Peyer's patch (tissue), 4 donors: ENCODE measurements around the gene KBTBD12. TPM values are rescaled to one million over a fixed set of nuclear protein-coding genes. Genes with fewer than 3 reads are reported as not detected.

Experiments
- DNase-seq, 3 donors: peaks; one replicate each; pipeline ENCODE4 v3.0.0-alpha.2; 2017 to 2019
- H3K27ac ChIP-seq, 4 donors: fragments of 200-600 bp; sonication (generic); one replicate each; pipeline ENCODE4 v1.5.1; 2016 to 2019
- H3K27me3 ChIP-seq, 2 donors: fragments of 200-600 bp; sonication (generic); one replicate each; pipeline ENCODE4 v1.5.1; 2019
- H3K36me3 ChIP-seq, 3 donors: fragments of 200-600 bp; sonication (generic); one replicate each; pipeline ENCODE4 v1.5.1; 2016 to 2019
- H3K4me1 ChIP-seq, 4 donors: fragments of 200-600 bp; sonication (generic); one replicate each; pipeline ENCODE4 v1.5.1; 2016 to 2019
- H3K4me3 ChIP-seq, 4 donors: fragments of 200-600 bp; sonication (generic); 1 replicate in 3 of 4; 2 replicates in 1 of 4; pipeline ENCODE4 v1.5.1; 2016 to 2019; ENCODE audit warnings: mild to moderate bottlenecking in 1 of 4
- H3K9me3 ChIP-seq, 4 donors: fragments of 200-600 bp; sonication (generic); one replicate each; pipeline ENCODE4 v1.5.1; 2016 to 2019; ENCODE audit warnings: mild to moderate bottlenecking in 1 of 4
- CTCF ChIP-seq, 6 experiments: fragments of 450-650 bp in 4 of 6; fragments of 200-600 bp in 2 of 6; sonication (generic) in 1 of 6; IDR thresholded peaks; one replicate each; pipeline ENCODE4 v1.5.1; 2017 to 2019; ENCODE audit warnings: antibody characterized with exemption in 6 of 6, mild to moderate bottlenecking in 3 of 6, moderate library complexity in 1 of 6
- POLR2A ChIP-seq, 2 donors: fragments of 450-650 bp; IDR thresholded peaks; one replicate each; pipeline ENCODE4 v1.5.1; 2017; ENCODE audit warnings: antibody characterized with exemption in 2 of 2, mild to moderate bottlenecking in 2 of 2, moderate library complexity in 2 of 2
- total RNA-seq, 4 donors: library from RNA; depleted of rRNA; stranded (reverse); fragments of >200 nt; gene quantifications; one replicate each; pipeline ENCODE4 v1.1.0, GENCODE V29; 2016

KBTBD12 gene
- total RNA-seq, 4 donors from 2014 or later, result 1.5 to 3.5 (median 2.8) TPM

DNA sequence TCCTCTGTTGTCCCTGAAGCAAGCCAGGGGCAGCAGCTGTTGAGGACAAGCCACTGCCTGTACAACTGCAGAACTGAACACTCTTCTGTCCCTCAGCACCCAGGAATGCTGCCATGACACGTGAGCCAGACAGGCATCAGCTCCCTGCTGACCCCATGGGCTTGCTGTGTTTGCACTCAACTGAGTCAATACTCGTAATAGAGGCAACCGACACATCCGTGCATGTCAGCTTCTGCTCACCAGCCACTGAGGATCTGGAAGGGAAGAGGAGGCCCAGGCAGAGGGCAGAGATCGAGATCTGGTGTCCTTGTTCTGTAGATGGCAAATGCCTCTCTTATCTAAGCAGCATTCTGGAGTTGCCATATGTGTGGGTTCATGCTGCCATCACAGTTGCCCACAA is 82.9 kb downstream of the KBTBD12 start:
- H3K36me3 ChIP-seq, result no peaks in the 10 kb centered on the region
- DNase-seq, result no peak
- H3K4me3 ChIP-seq, result no peak overlapping the region
- H3K9me3 ChIP-seq, result no peaks in the 10 kb centered on the region
- no peak overlapping the region for H3K27ac ChIP-seq
- TF ChIP-seq CTCF (IDR thresholded peaks at IDR 0.05) (no peak), POLR2A (IDR thresholded peaks at IDR 0.05) (no peak)
- no peaks in the 10 kb centered on the region for H3K27me3 ChIP-seq
- H3K4me1 ChIP-seq, result no peaks in the 10 kb centered on the region

DNA sequence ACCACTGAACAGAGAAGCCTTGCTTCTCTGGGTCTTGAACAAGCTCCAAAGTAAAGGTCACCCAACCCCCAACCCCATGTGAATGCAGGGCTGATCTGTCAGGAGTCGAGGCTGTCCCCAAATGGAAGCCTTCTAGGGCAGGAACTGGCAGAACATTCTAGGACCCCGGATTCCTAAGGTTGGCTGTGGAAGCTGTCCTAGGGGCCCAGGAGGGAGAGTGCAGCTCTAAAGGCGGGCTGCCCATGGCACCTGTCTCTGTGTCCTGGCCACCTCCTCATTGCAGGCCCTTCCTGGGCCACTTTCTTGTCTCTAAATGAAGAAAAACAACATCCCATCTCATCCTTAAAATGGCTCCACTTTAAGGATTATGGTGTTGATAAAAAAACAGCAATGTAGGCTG is 83.6 kb downstream of the KBTBD12 start:
- Histone ChIP-seq H3K36me3 (no peaks in the 10 kb centered on the region), H3K9me3 (no peaks in the 10 kb centered on the region), H3K27ac (no peak overlapping the region), H3K4me1 (no peaks in the 10 kb centered on the region), H3K4me3 (no peak overlapping the region), H3K27me3 (no peaks in the 10 kb centered on the region)
- no peak for DNase-seq
- TF ChIP-seq POLR2A (IDR thresholded peaks at IDR 0.05), result no peak
- TF ChIP-seq CTCF (IDR thresholded peaks at IDR 0.05), result no peak

- H3K4me3 ChIP-seq, result no peak overlapping the region
- no peak overlapping the region for H3K27ac ChIP-seq
- H3K4me1 ChIP-seq, result no peaks in the 10 kb centered on the region
- H3K27me3 ChIP-seq, result no peaks in the 10 kb centered on the region
- DNase-seq, result peak in 1 of 3 donors; percentile 17
- TF ChIP-seq CTCF (IDR thresholded peaks at IDR 0.05), result no peak
- no peak for TF ChIP-seq POLR2A (IDR thresholded peaks at IDR 0.05)
- no peaks in the 10 kb centered on the region for H3K9me3 ChIP-seq
- H3K36me3 ChIP-seq, result no peaks in the 10 kb centered on the region
Observed at GRCh38 chr3:127999509-128000106, 84.6 kb downstream of the KBTBD12 start.

- no peak for TF ChIP-seq CTCF (IDR thresholded peaks at IDR 0.05)
- no peak for TF ChIP-seq POLR2A (IDR thresholded peaks at IDR 0.05)
- Histone ChIP-seq H3K4me3 (no peak overlapping the region), H3K27me3 (no peaks in the 10 kb centered on the region), H3K9me3 (no peaks in the 10 kb centered on the region), H3K36me3 (no peaks in the 10 kb centered on the region), H3K27ac (no peak overlapping the region), H3K4me1 (no peaks in the 10 kb centered on the region)
- DNase-seq, result peak in 1 of 3 donors; percentile 33
Observed at GRCh38 chr3:128001576-128001975, 86.5 kb downstream of the KBTBD12 start.

- no peak for DNase-seq
- Histone ChIP-seq H3K36me3 (no peaks in the 10 kb centered on the region), H3K4me1 (no peaks in the 10 kb centered on the region), H3K27ac (no peak overlapping the region), H3K27me3 (no peaks in the 10 kb centered on the region), H3K9me3 (no peaks in the 10 kb centered on the region), H3K4me3 (no peak overlapping the region)
- TF ChIP-seq POLR2A (IDR thresholded peaks at IDR 0.05) (no peak), CTCF (IDR thresholded peaks at IDR 0.05) (no peak)
Observed at GRCh38 chr3:128004661-128005060, 89.6 kb downstream of the KBTBD12 start.
